Ishikawa (cell line): Measurements from ENCODE around the gene KRTAP19-3.

Experiments
- CEBPB ChIP-seq: IDR thresholded peaks from 2 replicates; pipeline ENCODE4 v1.6.1; 2012
- CREB1 ChIP-seq: IDR thresholded peaks from 2 replicates; pipeline ENCODE4 v1.6.1; 2012; ENCODE audit warnings: low read depth
- EGR1 ChIP-seq: IDR thresholded peaks from 2 replicates; pipeline ENCODE4 v1.6.1; 2012
- EP300 ChIP-seq: IDR thresholded peaks from 2 replicates; pipeline ENCODE4 v1.6.1; 2012; ENCODE audit warnings: borderline replicate concordance
- FOXM1 ChIP-seq: IDR thresholded peaks from 2 replicates; pipeline ENCODE4 v1.6.1; 2012; ENCODE audit warnings: low read depth, borderline replicate concordance
- MAX ChIP-seq: IDR thresholded peaks from 2 replicates; pipeline ENCODE4 v1.6.1; 2012
- NFIC ChIP-seq: IDR thresholded peaks from 2 replicates; pipeline ENCODE4 v1.6.1; 2012
- RAD21 ChIP-seq: IDR thresholded peaks from 2 replicates; pipeline ENCODE4 v1.6.1; 2012; ENCODE audit warnings: low read depth
- REST ChIP-seq: IDR thresholded peaks from 2 replicates; pipeline ENCODE4 v1.6.1; 2012; ENCODE audit warnings: low read depth, mild to moderate bottlenecking
- TAF1 ChIP-seq: IDR thresholded peaks from 2 replicates; pipeline ENCODE4 v1.6.1; 2012; ENCODE audit warnings: low read depth, mild to moderate bottlenecking
- TCF12 ChIP-seq: IDR thresholded peaks from 2 replicates; pipeline ENCODE4 v1.6.1; 2012; ENCODE audit warnings: low read depth
- TEAD4 ChIP-seq: IDR thresholded peaks from 2 replicates; pipeline ENCODE4 v1.6.1; 2012
- YY1 ChIP-seq: IDR thresholded peaks from 2 replicates; pipeline ENCODE4 v1.6.1; 2012; ENCODE audit warnings: low read depth
- ZBTB7A ChIP-seq: IDR thresholded peaks from 2 replicates; pipeline ENCODE4 v1.6.1; 2012; ENCODE audit warnings: low read depth
- TF ChIP-seq, protein P1 (sequence below): IDR thresholded peaks from 2 replicates; pipeline ENCODE4 v1.6.1; 2012

The KRTAP19-3 gene

GRCh38 chr21:30479259-30479658 is 12.6 kb downstream of the KRTAP19-3 start:
- TF ChIP-seq NFIC = no peak
- TF ChIP-seq EP300 = no peak
- no peak for TF ChIP-seq REST
- no peak for TF ChIP-seq MAX
- TF ChIP-seq EGR1 = no peak
- no peak for TF ChIP-seq ZBTB7A
- no peak for TF ChIP-seq TCF12
- no peak for TF ChIP-seq CREB1
- TF ChIP-seq CEBPB = no peak
- TF ChIP-seq YY1 = no peak
- TF ChIP-seq, protein P1, sequence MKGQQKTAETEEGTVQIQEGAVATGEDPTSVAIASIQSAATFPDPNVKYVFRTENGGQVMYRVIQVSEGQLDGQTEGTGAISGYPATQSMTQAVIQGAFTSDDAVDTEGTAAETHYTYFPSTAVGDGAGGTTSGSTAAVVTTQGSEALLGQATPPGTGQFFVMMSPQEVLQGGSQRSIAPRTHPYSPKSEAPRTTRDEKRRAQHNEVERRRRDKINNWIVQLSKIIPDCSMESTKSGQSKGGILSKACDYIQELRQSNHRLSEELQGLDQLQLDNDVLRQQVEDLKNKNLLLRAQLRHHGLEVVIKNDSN = no peak
- TF ChIP-seq TEAD4 = no peak
- no peak for TF ChIP-seq TAF1
- no peak for TF ChIP-seq FOXM1
- no peak for TF ChIP-seq RAD21

DNA sequence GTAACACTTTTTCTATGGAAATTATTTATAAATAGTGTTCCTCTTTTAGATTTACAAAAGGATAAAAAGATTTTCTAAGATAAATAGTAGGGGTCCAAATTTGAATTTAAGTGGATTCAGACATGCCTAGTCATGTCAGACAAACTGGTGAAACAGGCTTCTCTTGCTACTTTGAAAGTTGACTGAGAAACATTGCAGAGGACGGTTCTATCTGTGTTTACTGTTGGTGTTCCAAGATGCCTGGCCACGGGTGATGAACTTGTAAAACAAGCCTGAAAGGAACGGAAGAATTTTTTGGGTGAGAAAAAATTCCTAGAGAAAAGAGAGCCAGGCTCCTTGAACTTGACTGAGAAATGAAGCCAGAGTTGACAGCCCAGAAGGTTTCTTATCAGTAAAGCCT is 13.8 kb downstream of the KRTAP19-3 start:
- TF ChIP-seq FOXM1 (no peak), TAF1 (no peak), EP300 (no peak), TEAD4 (no peak), ZBTB7A (no peak), MAX (no peak), YY1 (no peak), EGR1 (no peak), NFIC (no peak)
- TF ChIP-seq, protein P1 = no peak

GRCh38 chr21:30468900-30469714 is 22.7 kb downstream of the KRTAP19-3 start:
- no peak for TF ChIP-seq CEBPB
- TF ChIP-seq MAX = no peak
- TF ChIP-seq TEAD4 = no peak
- no peak for TF ChIP-seq REST

- TF ChIP-seq ZBTB7A (no peak), EGR1 (no peak), CREB1 (no peak), CEBPB (no peak), NFIC (no peak), RAD21 (no peak), REST (no peak)
Observed at GRCh38 chr21:30463713-30464112, 28.1 kb downstream of the KRTAP19-3 start.
